Endothelial cell (in vitro differentiated cells): ENCODE measurements around the gene IQCE. TPM values are rescaled to one million over a fixed set of nuclear protein-coding genes. Genes with fewer than 3 reads are reported as not detected.
A peak's percentile ranks its signal among the peaks of the same experiment; 100 is the strongest.

ENCODE experiments used
- DNase-seq: peaks from one replicate; pipeline ENCODE4 v3.0.0; 2021; ENCODE audit warnings: low spot score
- H3K27ac Mint-ChIP-seq: one replicate; pipeline ENCODE4 v1.8.0; 2021; ENCODE audit warnings: mixed read lengths, inconsistent platforms; ENCODE audit not compliant: unreplicated experiment
- H3K27me3 Mint-ChIP-seq: one replicate; pipeline ENCODE4 v1.8.0; 2021; ENCODE audit warnings: mild to moderate bottlenecking, moderate library complexity, mixed read lengths, inconsistent platforms; ENCODE audit not compliant: unreplicated experiment
- H3K36me3 Mint-ChIP-seq: one replicate; pipeline ENCODE4 v1.8.0; 2021; ENCODE audit warnings: mild to moderate bottlenecking, low read depth, mixed read lengths, inconsistent platforms; ENCODE audit not compliant: unreplicated experiment
- H3K4me1 Mint-ChIP-seq: one replicate; pipeline ENCODE4 v1.8.0; 2021; ENCODE audit warnings: mild to moderate bottlenecking, mixed read lengths, inconsistent platforms; ENCODE audit not compliant: unreplicated experiment
- H3K4me3 Mint-ChIP-seq: one replicate; pipeline ENCODE4 v1.8.0; 2021; ENCODE audit warnings: mild to moderate bottlenecking, mixed read lengths, inconsistent platforms; ENCODE audit not compliant: unreplicated experiment
- H3K9me3 Mint-ChIP-seq: one replicate; pipeline ENCODE4 v1.8.0; 2021; ENCODE audit warnings: mixed read lengths, inconsistent platforms; ENCODE audit not compliant: unreplicated experiment
- total RNA-seq: library from RNA; stranded (reverse); fragmentation: NEBNext Ultra II Directional; extraction: Animal tissue kit (Norgen Biotek cat#: 25700); gene quantifications from one replicate; pipeline ENCODE4 v1.2.1, GENCODE V29; 2021; ENCODE audit not compliant: unreplicated experiment
- TF ChIP-seq, protein P1 (sequence below): fragments of 200-600 bp; sonication (generic); IDR thresholded peaks from one replicate; pipeline ENCODE4 v1.5.0; 2021; ENCODE audit warnings: antibody characterized with exemption; ENCODE audit not compliant: unreplicated experiment

The IQCE gene
- total RNA-seq, 1 donor from 2014 or later: 9.6 TPM

DNA sequence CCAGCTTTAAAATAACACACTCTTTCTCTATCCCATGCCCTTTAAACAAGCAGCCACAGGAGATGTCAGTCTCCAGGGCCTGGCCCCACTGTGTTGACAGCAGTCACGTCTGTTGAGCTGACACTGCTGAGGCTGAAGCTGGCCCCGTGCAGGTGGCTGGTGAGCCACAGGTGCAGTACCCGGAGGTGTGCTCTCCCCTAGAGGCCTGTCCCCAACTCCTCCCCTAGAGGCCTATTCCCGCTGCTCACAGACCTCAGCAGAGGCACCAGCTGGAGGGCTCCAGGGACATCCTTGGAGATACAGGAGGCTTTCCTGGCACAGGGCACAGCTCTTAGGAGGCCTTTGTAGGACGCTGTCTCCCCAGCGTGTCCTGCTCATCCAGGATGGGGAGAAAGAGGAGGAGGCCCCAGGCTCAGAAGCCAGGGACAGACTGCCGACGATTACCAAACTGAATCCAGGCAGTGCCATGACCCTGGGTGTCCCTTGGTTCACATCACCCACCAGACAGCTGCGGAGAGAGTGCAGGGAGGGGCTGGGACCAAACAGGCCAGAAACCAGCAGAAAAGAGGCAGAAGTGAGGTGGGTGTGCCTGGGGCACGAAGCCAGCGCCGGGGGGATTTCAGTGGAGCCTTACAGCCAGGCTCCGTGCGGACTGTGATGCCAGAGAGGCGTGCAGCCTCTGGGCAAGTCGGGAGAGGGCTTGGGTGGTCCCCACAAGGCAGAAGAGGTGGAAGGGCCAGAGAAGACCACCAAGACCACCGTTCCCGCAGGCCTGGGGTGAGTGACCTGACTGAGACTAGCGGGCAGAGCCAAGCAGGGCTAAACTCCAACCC, 54.5 kb downstream of the IQCE start:
- Mint-ChIP-seq H3K27ac (no peak overlapping the region), H3K9me3 (no peaks in the 10 kb centered on the region), H3K4me3 (no peak overlapping the region), H3K27me3 (peaks cover 4% of the 10 kb centered on the region), H3K36me3 (no peaks in the 10 kb centered on the region), H3K4me1 (no peaks in the 10 kb centered on the region)
- DNase-seq: no peak
- TF ChIP-seq, protein P1, sequence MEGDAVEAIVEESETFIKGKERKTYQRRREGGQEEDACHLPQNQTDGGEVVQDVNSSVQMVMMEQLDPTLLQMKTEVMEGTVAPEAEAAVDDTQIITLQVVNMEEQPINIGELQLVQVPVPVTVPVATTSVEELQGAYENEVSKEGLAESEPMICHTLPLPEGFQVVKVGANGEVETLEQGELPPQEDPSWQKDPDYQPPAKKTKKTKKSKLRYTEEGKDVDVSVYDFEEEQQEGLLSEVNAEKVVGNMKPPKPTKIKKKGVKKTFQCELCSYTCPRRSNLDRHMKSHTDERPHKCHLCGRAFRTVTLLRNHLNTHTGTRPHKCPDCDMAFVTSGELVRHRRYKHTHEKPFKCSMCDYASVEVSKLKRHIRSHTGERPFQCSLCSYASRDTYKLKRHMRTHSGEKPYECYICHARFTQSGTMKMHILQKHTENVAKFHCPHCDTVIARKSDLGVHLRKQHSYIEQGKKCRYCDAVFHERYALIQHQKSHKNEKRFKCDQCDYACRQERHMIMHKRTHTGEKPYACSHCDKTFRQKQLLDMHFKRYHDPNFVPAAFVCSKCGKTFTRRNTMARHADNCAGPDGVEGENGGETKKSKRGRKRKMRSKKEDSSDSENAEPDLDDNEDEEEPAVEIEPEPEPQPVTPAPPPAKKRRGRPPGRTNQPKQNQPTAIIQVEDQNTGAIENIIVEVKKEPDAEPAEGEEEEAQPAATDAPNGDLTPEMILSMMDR: no peak

DNA sequence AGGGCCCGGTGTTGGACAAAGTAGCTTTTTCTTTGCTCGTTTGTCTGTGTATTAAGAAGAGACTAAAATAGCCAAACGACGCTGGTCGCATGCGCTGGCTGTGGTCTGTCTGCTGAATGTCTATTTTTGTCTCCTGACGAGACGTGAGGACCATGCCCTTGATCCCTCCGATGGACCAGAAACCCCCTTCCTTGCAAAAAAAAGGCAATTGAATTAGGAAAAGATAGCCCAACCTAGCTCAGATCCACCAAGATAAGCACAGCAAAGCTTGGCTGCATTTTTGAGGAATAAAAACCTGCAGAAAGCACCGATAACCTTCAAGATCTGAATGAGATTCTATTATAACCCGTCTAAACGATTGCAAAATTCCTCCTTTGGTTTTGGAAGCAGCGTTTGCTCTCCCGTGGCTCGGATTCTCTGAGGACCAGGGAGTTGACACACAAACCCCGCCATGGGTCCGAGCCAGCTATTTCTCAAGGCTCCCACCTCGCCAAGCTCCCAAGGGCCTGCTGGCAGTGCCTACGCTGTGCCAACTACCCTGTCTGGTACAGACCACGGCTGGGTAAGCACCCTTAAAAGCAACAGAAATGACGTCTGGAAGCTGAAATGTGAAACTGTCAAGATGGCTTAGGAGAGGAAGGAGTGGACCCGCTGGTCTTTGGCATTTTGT, 55.3 kb downstream of the IQCE start:
- H3K4me1 Mint-ChIP-seq: no peaks in the 10 kb centered on the region
- H3K36me3 Mint-ChIP-seq: no peaks in the 10 kb centered on the region
- H3K27ac Mint-ChIP-seq: peak overlapping the region; percentile 27
- TF ChIP-seq, protein P1: no peak
- peaks cover 4% of the 10 kb centered on the region for H3K27me3 Mint-ChIP-seq
- H3K4me3 Mint-ChIP-seq: no peak overlapping the region
- H3K9me3 Mint-ChIP-seq: no peaks in the 10 kb centered on the region
- DNase-seq: no peak

DNA sequence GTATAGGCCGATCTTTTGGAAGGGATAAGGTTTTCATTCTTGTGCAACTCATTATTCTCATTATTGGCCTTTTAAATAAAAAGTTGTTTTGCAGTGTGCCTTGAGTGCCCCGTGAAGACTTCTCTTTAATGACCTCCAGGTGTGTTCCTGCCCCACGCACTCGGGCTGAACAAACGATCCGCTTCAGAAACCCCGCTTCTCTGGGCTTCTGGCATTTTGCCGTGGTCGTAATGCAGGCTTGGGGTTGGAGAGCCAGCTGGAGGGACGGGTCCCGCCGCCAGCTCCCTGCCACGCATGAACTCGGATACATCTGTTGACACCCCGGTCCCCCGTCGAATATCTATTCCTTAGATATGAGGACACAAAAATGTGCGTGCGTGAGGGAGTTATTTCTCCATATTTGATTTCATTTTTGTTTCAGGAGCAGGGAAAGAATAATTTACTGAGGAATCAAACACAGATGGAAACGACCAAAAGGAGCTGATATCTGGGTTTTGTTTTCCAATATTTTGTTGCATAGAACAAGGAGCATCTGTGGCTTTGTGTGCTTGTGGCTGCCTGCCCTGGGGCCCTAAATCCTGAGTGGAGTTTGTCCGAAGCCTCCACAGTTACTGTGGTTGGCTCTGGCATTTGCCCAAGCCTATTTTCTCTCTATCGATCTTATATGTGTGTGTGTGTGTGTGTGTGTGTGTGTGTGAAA, 56.0 kb downstream of the IQCE start:
- no peak overlapping the region for H3K4me3 Mint-ChIP-seq
- H3K9me3 Mint-ChIP-seq: no peaks in the 10 kb centered on the region
- peaks cover 6% of the 10 kb centered on the region for H3K27me3 Mint-ChIP-seq
- H3K4me1 Mint-ChIP-seq: no peaks in the 10 kb centered on the region
- no peak for DNase-seq
- TF ChIP-seq, protein P1: no peak
- no peak overlapping the region for H3K27ac Mint-ChIP-seq
- H3K36me3 Mint-ChIP-seq: no peaks in the 10 kb centered on the region

GRCh38 chr7:2616387-2617324, 57.9 kb downstream of the IQCE start:
- TF ChIP-seq, protein P1: no peak
- no peak overlapping the region for H3K27ac Mint-ChIP-seq
- no peaks in the 10 kb centered on the region for H3K9me3 Mint-ChIP-seq
- H3K4me1 Mint-ChIP-seq: peaks cover 5% of the 10 kb centered on the region
- peaks cover 6% of the 10 kb centered on the region for H3K27me3 Mint-ChIP-seq
- no peak overlapping the region for H3K4me3 Mint-ChIP-seq
- DNase-seq: no peak
- H3K36me3 Mint-ChIP-seq: no peaks in the 10 kb centered on the region
